ENCODE measurements around the gene CYP1A2. TPM values are rescaled to one million over a fixed set of nuclear protein-coding genes. Genes with fewer than 3 reads are reported as not detected.

Gene CYP1A2
- total RNA-seq, 3 donors from 2014 or later (not counting 1 experiment from before 2014, with no cell fraction given) = not detected

DNA sequence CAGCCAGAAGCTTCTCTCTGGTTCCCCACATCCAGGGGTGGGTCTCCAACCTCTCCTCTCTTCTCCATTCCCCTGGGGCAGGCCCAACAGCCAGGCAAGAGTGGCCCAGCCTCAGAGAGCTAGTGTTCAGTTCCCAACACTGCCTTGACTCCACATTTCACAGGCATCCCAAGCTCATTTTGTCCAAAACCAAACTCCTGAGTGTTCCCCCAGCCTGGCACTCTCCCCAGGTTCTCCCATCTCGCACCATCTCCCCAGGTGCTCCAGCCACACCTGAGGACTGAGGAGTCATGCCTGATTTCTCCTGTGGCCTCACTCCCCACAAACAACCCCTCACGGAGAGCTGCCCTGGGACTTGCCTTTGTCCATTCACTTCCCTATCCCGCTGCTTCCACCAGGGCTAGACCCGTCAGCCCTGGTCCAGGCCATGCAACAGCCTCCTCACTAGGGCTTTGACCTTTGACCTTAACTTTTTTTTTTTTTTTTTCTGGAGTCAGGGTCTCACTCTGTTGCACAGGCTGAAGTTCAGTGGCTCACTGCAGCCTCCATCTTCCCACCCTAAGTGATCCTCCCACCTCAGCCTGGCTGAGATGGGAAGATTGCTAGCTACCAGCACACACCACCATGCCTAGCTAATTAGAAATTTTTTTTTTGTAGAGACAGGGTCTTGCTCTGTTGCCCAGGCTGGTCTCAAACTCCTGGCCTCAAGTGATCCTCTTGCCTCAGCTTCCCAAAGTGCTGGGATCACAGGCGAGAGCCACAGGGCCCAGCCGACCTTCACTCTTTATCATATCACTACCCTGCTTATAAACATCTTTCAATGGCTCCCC lies 29.3 kb downstream of the CYP1A2 start:
- Mint-ChIP-seq H3K4me3 (peak overlapping the region; percentile 47), H3K9me3 (no peaks in the 10 kb centered on the region)

DNA sequence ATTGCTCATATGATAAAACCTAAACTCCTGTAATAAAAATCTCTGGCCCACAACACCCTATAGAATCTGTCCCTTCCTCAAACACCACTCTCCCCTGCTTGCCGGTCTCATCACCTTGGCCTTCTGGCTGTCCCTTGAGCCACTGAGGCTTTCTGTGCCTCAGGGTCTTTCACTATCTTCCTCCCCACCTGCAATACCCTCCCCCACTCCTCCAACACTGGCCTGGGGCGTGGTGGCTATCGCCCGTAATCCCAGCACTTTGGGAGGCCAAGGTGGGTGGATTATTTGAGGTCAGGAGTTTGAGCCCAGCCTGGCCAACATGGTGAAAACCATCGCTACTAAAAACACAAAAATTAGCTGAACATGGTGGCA lies 29.9 kb downstream of the CYP1A2 start:
- ATAC-seq = no peak
- Histone ChIP-seq H3K27me3 (ENCODE audit: control insufficient read depth, insufficient read depth, low read length) (no peaks in the 10 kb centered on the region), H3K9me3 (ENCODE audit: control insufficient read depth, insufficient read depth, low read length) (no peaks in the 10 kb centered on the region), H3K4me1 (ENCODE audit: control insufficient read depth, insufficient read depth, low read length) (peaks cover 80% of the 10 kb centered on the region), H3K36me3 (ENCODE audit: control insufficient read depth, insufficient read depth, low read length) (no peaks in the 10 kb centered on the region), H3K27ac (ENCODE audit: low read length) (peak overlapping the region; percentile 90), H3K4me3 (ENCODE audit: low read length) (no peak overlapping the region)
- intact Hi-C loops (cut with micrococcal nuclease) = no loop called here
- Mint-ChIP-seq H3K4me3 (peak overlapping the region; percentile 47), H3K27ac (peak overlapping the region; percentile 97 to 98), H3K4me1 (peaks cover 55 to 70% of the 10 kb centered on the region in 2 donors), H3K9me3 (no peaks in the 10 kb centered on the region), H3K27me3 (ENCODE audit: low read depth in 2 of 2) (no peaks in the 10 kb centered on the region), H3K36me3 (no peaks in the 10 kb centered on the region)
- 83% methylated on average over 2 of the region's 5 CpGs for WGBS (ENCODE audit: insufficient coverage)
- TF ChIP-seq, protein P1, sequence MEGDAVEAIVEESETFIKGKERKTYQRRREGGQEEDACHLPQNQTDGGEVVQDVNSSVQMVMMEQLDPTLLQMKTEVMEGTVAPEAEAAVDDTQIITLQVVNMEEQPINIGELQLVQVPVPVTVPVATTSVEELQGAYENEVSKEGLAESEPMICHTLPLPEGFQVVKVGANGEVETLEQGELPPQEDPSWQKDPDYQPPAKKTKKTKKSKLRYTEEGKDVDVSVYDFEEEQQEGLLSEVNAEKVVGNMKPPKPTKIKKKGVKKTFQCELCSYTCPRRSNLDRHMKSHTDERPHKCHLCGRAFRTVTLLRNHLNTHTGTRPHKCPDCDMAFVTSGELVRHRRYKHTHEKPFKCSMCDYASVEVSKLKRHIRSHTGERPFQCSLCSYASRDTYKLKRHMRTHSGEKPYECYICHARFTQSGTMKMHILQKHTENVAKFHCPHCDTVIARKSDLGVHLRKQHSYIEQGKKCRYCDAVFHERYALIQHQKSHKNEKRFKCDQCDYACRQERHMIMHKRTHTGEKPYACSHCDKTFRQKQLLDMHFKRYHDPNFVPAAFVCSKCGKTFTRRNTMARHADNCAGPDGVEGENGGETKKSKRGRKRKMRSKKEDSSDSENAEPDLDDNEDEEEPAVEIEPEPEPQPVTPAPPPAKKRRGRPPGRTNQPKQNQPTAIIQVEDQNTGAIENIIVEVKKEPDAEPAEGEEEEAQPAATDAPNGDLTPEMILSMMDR (IDR thresholded peaks at IDR 0.05) = no peak
- DNase-seq = no peak

More for the DNA sequence above, 29.3 kb downstream of the CYP1A2 start:
- Histone ChIP-seq H3K4me3 (ENCODE audit: low read length) (no peak overlapping the region), H3K4me1 (ENCODE audit: control insufficient read depth, insufficient read depth, low read length) (peaks cover 77% of the 10 kb centered on the region), H3K36me3 (ENCODE audit: control insufficient read depth, insufficient read depth, low read length) (no peaks in the 10 kb centered on the region), H3K27ac (ENCODE audit: low read length) (peak overlapping the region; percentile 90), H3K27me3 (ENCODE audit: control insufficient read depth, insufficient read depth, low read length) (no peaks in the 10 kb centered on the region), H3K9me3 (ENCODE audit: control insufficient read depth, insufficient read depth, low read length) (no peaks in the 10 kb centered on the region)
- no peaks in the 10 kb centered on the region for H3K27me3 Mint-ChIP-seq (ENCODE audit: low read depth in 2 of 2)
- peaks cover 51 to 64% of the 10 kb centered on the region in 2 donors for H3K4me1 Mint-ChIP-seq
- TF ChIP-seq, protein P1 (IDR thresholded peaks at IDR 0.05) = no peak
- H3K36me3 Mint-ChIP-seq = no peaks in the 10 kb centered on the region
- DNase-seq (peak in 1 of 2 donors; percentile 30), ATAC-seq (no peak)
- WGBS (ENCODE audit: insufficient coverage) = 66% methylated on average over 6 of the region's 6 CpGs
- H3K27ac Mint-ChIP-seq = peak overlapping the region; percentile 97 to 98
- intact Hi-C loops (cut with micrococcal nuclease) = loop anchor here (1.0 to 2.0 kb wide), 3 partner anchors 7 to 22 kb away; no protein-coding TSS in a partner anchor

DNA sequence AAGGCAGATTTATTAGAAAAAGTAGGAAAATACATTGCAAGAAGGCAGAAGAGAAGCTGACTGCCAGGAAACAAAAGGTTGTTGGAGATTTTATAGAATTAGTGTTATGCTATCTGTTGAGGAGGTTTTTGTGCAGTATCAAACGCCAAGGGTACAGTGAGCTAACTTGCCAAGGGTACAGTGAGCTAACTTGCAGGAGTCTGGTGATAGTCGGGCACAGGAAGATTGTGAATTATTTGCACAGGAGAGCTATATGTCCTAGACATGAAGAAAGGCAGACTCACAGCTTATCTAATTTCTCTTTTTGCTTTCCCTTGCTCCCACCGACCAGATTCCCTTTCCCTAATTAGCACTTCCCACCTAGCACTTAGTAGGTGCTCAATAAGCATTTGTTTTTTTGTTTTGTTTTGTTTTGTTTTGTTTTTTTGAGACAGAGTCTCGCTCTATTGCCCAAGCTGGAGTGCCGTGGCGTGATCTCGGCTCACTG lies 30.6 kb downstream of the CYP1A2 start:
- no peaks in the 10 kb centered on the region for H3K36me3 Mint-ChIP-seq
- peak in 1 of 2 donors; percentile 41 for DNase-seq
- peak overlapping the region; percentile 92 for H3K4me3 Mint-ChIP-seq
- Histone ChIP-seq H3K4me3 (ENCODE audit: low read length) (no peak overlapping the region), H3K27ac (ENCODE audit: low read length) (peak overlapping the region; percentile 90), H3K27me3 (ENCODE audit: control insufficient read depth, insufficient read depth, low read length) (no peaks in the 10 kb centered on the region), H3K4me1 (ENCODE audit: control insufficient read depth, insufficient read depth, low read length) (peaks cover 81% of the 10 kb centered on the region), H3K9me3 (ENCODE audit: control insufficient read depth, insufficient read depth, low read length) (no peaks in the 10 kb centered on the region), H3K36me3 (ENCODE audit: control insufficient read depth, insufficient read depth, low read length) (no peaks in the 10 kb centered on the region)
- intact Hi-C loops (cut with micrococcal nuclease) = no loop called here
- H3K27me3 Mint-ChIP-seq (ENCODE audit: low read depth in 2 of 2) = no peaks in the 10 kb centered on the region
- TF ChIP-seq, protein P1 (IDR thresholded peaks at IDR 0.05) = no peak
- no peak for ATAC-seq
- peaks cover 59 to 75% of the 10 kb centered on the region in 2 donors for H3K4me1 Mint-ChIP-seq
- H3K9me3 Mint-ChIP-seq = no peaks in the 10 kb centered on the region
- H3K27ac Mint-ChIP-seq = peak overlapping the region; percentile 97 to 98
- 37% methylated on average over 5 of the region's 7 CpGs for WGBS (ENCODE audit: insufficient coverage)

Measured in natural killer cell (primary cell).